ENCODE results near the gene PLCD1.
"Not testable (repeated sequence)": the region's sequence is repeated elsewhere in the genome, so short reads cannot be mapped to it uniquely, and the experiment has no call there.

PLCD1 gene

GRCh38 chr3:37986479-37987314 lies 42.7 kb downstream of the PLCD1 start:
- no peak for DNase-seq (ENCODE audit: low read depth in 2 of 2)

- no peak for DNase-seq (ENCODE audit: low read depth in 2 of 2)
Observed at GRCh38 chr3:37985637-37986320, 43.7 kb downstream of the PLCD1 start.

- DNase-seq (ENCODE audit: low read depth in 2 of 2) = no peak
Observed at GRCh38 chr3:37984596-37984995, 44.8 kb downstream of the PLCD1 start.

- DNase-seq (ENCODE audit: low read depth in 2 of 2) = no peak
Observed at GRCh38 chr3:37984051-37984450, 45.4 kb downstream of the PLCD1 start.

- DNase-seq (ENCODE audit: low read depth in 2 of 2) = no peak
Observed at GRCh38 chr3:37982331-37982730, 47.1 kb downstream of the PLCD1 start.

GRCh38 chr3:37981348-37981664 lies 48.1 kb downstream of the PLCD1 start:
- no peak for DNase-seq (ENCODE audit: low read depth in 2 of 2)

- DNase-seq (ENCODE audit: low read depth in 2 of 2) = no peak
Observed at GRCh38 chr3:37980462-37981347, 48.7 kb downstream of the PLCD1 start.

- DNase-seq (ENCODE audit: low read depth in 2 of 2) = no peak
Observed at GRCh38 chr3:37979541-37980461, 49.6 kb downstream of the PLCD1 start.

- peak; percentile 39 to 56 for DNase-seq (ENCODE audit: low read depth in 2 of 2)
Observed at GRCh38 chr3:37974121-37975083, 55.0 kb downstream of the PLCD1 start.

- DNase-seq (ENCODE audit: low read depth in 2 of 2) = no peak
Observed at GRCh38 chr3:37973246-37974054, 56.0 kb downstream of the PLCD1 start.

GRCh38 chr3:37972056-37972455 lies 57.4 kb downstream of the PLCD1 start:
- DNase-seq (ENCODE audit: low read depth in 2 of 2) = not testable (repeated sequence)

GRCh38 chr3:37971467-37971866 lies 58.0 kb downstream of the PLCD1 start:
- DNase-seq (ENCODE audit: low read depth in 2 of 2) = no peak

GRCh38 chr3:37970802-37971201 lies 58.6 kb downstream of the PLCD1 start:
- no peak for DNase-seq (ENCODE audit: low read depth in 2 of 2)

GRCh38 chr3:37969596-37970100 lies 59.8 kb downstream of the PLCD1 start:
- DNase-seq (ENCODE audit: low read depth in 2 of 2) = no peak

- DNase-seq (ENCODE audit: low read depth in 2 of 2) = no peak
Observed at GRCh38 chr3:37968813-37969595, 60.4 kb downstream of the PLCD1 start.

GRCh38 chr3:37968199-37968598 lies 61.2 kb downstream of the PLCD1 start:
- DNase-seq (ENCODE audit: low read depth in 2 of 2) = no peak

- DNase-seq (ENCODE audit: low read depth in 2 of 2) = peak; percentile 6 to 16
Observed at GRCh38 chr3:37967260-37967881, 62.1 kb downstream of the PLCD1 start.

GRCh38 chr3:37964716-37965115 lies 64.7 kb downstream of the PLCD1 start:
- DNase-seq (ENCODE audit: low read depth in 2 of 2) = no peak

All from stimulated activated CD8-positive, alpha-beta memory T cell treated with anti-CD3 and anti-CD28 coated beads, Interleukin-2, amount 100 ng/mL, for 1 hour (primary cell).